WERI-Rb-1 (cell line): ENCODE data around the gene SH3BGRL2.
"Not testable (repeated sequence)": the region's sequence is repeated elsewhere in the genome, so short reads cannot be mapped to it uniquely, and the experiment has no call there.

Experiments used
- DNase-seq: peaks from one replicate; pipeline ENCODE4 v3.0.0-alpha.2; 2020
- H3K27ac ChIP-seq: fragments of 250-450 bp; sonication (Bioruptor Pico); 2 replicates; pipeline ENCODE4 v1.5.1; 2020; ENCODE audit warnings: mild to moderate bottlenecking, moderate library complexity
- H3K27me3 ChIP-seq: fragments of 250-450 bp; sonication (Bioruptor Pico); 2 replicates; pipeline ENCODE4 v1.5.1; 2021; ENCODE audit warnings: mild to moderate bottlenecking, low read depth, moderate library complexity; ENCODE audit not compliant: insufficient read depth, severe bottlenecking
- H3K36me3 ChIP-seq: fragments of 250-450 bp; sonication (Bioruptor Pico); 2 replicates; pipeline ENCODE4 v1.5.1; 2020; ENCODE audit warnings: mild to moderate bottlenecking, moderate library complexity
- H3K4me3 ChIP-seq: 2 replicates; pipeline ENCODE4 v1.5.1; 2011; ENCODE audit warnings: low read depth, mild to moderate bottlenecking, control low read depth, low read length
- H3K9me3 ChIP-seq: fragments of 250-450 bp; sonication (Bioruptor Pico); 2 replicates; pipeline ENCODE4 v1.5.1; 2021; ENCODE audit warnings: mild to moderate bottlenecking, moderate library complexity; ENCODE audit not compliant: severe bottlenecking
- CTCF ChIP-seq: IDR thresholded peaks from 2 replicates; pipeline ENCODE4 v1.5.1; 2011; ENCODE audit warnings: low read depth, mild to moderate bottlenecking, control low read depth, inconsistent platforms, low read length

Gene SH3BGRL2

GRCh38 chr6:79617518-79617941 is 13.6 kb upstream of the SH3BGRL2 start:
- no peak for TF ChIP-seq CTCF
- H3K9me3 ChIP-seq = no peaks in the 10 kb centered on the region
- H3K27me3 ChIP-seq = no peaks in the 10 kb centered on the region
- no peak for DNase-seq
- no peak overlapping the region for H3K4me3 ChIP-seq
- H3K36me3 ChIP-seq = no peaks in the 10 kb centered on the region
- no peak overlapping the region for H3K27ac ChIP-seq

GRCh38 chr6:79618425-79618824 is 12.7 kb upstream of the SH3BGRL2 start:
- not testable (repeated sequence) for H3K27ac ChIP-seq, H3K4me3 ChIP-seq, DNase-seq, H3K9me3 ChIP-seq, H3K36me3 ChIP-seq, H3K27me3 ChIP-seq

GRCh38 chr6:79621579-79621978 is 9.6 kb upstream of the SH3BGRL2 start:
- TF ChIP-seq CTCF = no peak
- H3K27ac ChIP-seq = no peak overlapping the region
- DNase-seq = no peak

GRCh38 chr6:79622364-79622763 is 8.8 kb upstream of the SH3BGRL2 start:
- Histone ChIP-seq H3K27ac (no peak overlapping the region), H3K9me3 (no peaks in the 10 kb centered on the region), H3K36me3 (no peaks in the 10 kb centered on the region), H3K4me3 (no peak overlapping the region), H3K27me3 (no peaks in the 10 kb centered on the region)
- TF ChIP-seq CTCF = no peak
- no peak for DNase-seq

More at GRCh38 chr6:79621579-79621978, 9.6 kb upstream of the SH3BGRL2 start:
- Histone ChIP-seq H3K27me3 (no peaks in the 10 kb centered on the region), H3K36me3 (no peaks in the 10 kb centered on the region), H3K4me3 (no peak overlapping the region), H3K9me3 (no peaks in the 10 kb centered on the region)

- no peaks in the 10 kb centered on the region for H3K36me3 ChIP-seq
- H3K27ac ChIP-seq = no peak overlapping the region
- no peak for TF ChIP-seq CTCF
- H3K27me3 ChIP-seq = no peaks in the 10 kb centered on the region
- H3K9me3 ChIP-seq = no peaks in the 10 kb centered on the region
- no peak overlapping the region for H3K4me3 ChIP-seq
- no peak for DNase-seq
Measured at GRCh38 chr6:79623106-79623505, 8.0 kb upstream of the SH3BGRL2 start.

- no peaks in the 10 kb centered on the region for H3K9me3 ChIP-seq
- H3K27me3 ChIP-seq = no peaks in the 10 kb centered on the region
- TF ChIP-seq CTCF = no peak
- no peak overlapping the region for H3K27ac ChIP-seq
- no peak for DNase-seq
- H3K36me3 ChIP-seq = no peaks in the 10 kb centered on the region
- H3K4me3 ChIP-seq = no peak overlapping the region
Measured at GRCh38 chr6:79625746-79626145, 5.4 kb upstream of the SH3BGRL2 start.
